HCT116 (cell line): ENCODE measurements around the gene TLCD2.

ENCODE experiments used
- CEBPB ChIP-seq: IDR thresholded peaks from 2 replicates; pipeline ENCODE4 v1.6.1; 2012; ENCODE audit warnings: low read depth
- CTCF ChIP-seq, 3 experiments: fragments of 200-600 bp in 1 of 3; sonication (generic) in 1 of 3; IDR thresholded peaks in 2 of 3; conservative IDR thresholded peaks in 1 of 3; 2 replicates each; pipeline ENCODE4 v1.5.1; 2012 to 2017; ENCODE audit warnings: low read depth in 2 of 3, low read length in 2 of 3, antibody characterized with exemption in 1 of 3, borderline replicate concordance in 1 of 3, control low read depth in 1 of 3, mild to moderate bottlenecking in 1 of 3, mixed read lengths in 1 of 3, mixed run types in 1 of 3, moderate library complexity in 1 of 3; ENCODE audit not compliant: insufficient read depth in 1 of 3
- EZH2 ChIP-seq: fragments of 200-600 bp; sonication (generic); IDR thresholded peaks from 2 replicates; pipeline ENCODE4 v1.6.1; 2017; ENCODE audit warnings: antibody characterized with exemption, mixed run types
- JUND ChIP-seq: IDR thresholded peaks from 2 replicates; pipeline ENCODE4 v1.6.1; 2012
- POLR2A ChIP-seq: IDR thresholded peaks from 2 replicates; pipeline ENCODE4 v1.7.0; 2011; ENCODE audit warnings: borderline replicate concordance; ENCODE audit not compliant: insufficient read depth, insufficient read length; ENCODE audit errors: extremely low read depth
- POLR2AphosphoS5 ChIP-seq: IDR thresholded peaks from 2 replicates; pipeline ENCODE4 v1.6.1; 2011; ENCODE audit warnings: mild to moderate bottlenecking, low read depth, low read length, moderate library complexity
- SP1 ChIP-seq: IDR thresholded peaks from 2 replicates; pipeline ENCODE4 v1.6.1; 2012; ENCODE audit warnings: low read depth
- YY1 ChIP-seq: IDR thresholded peaks from 2 replicates; pipeline ENCODE4 v1.6.1; 2011; ENCODE audit warnings: low read length, low read depth, moderate library complexity, mild to moderate bottlenecking; ENCODE audit not compliant: insufficient replicate concordance; ENCODE audit errors: extremely low read depth
- ZBTB33 ChIP-seq: IDR thresholded peaks from 2 replicates; pipeline ENCODE4 v1.6.1; 2011; ENCODE audit warnings: mild to moderate bottlenecking, low read length, moderate library complexity; ENCODE audit not compliant: insufficient replicate concordance; ENCODE audit errors: extremely low read depth
- ZNF274 ChIP-seq: fragments of 200-500 bp; sonication (Bioruptor generic); IDR thresholded peaks from 2 replicates; pipeline ENCODE4 v1.6.1; 2014; ENCODE audit warnings: mild to moderate bottlenecking, low read depth, low read length, inconsistent platforms
- TF ChIP-seq, protein P1 (sequence below): IDR thresholded peaks from 2 replicates; pipeline ENCODE4 v1.6.1; 2012; ENCODE audit warnings: low read depth
- TF ChIP-seq, protein P2 (sequence below): IDR thresholded peaks from 2 replicates; pipeline ENCODE4 v1.6.1; 2012

DNA sequence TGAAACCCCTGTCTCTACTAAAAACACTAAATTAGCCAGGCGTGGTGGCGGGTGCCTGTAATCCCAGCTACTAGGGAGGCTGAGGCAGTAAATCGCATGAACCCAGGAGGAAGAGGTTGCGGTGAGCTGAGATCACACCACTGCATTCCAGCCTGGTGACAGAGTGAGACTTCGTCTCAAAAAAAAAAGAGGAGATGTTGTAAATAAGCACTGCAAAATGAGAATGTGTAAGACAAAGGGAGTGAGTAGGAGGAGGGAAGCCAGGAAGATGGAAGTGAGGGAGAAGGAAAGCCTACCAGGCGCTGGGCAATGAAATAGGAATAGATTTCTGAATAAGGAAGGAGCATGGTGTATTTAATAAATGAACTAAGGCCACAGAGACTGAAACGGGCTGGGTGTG is 16.8 kb downstream of the TLCD2 start:
- TF ChIP-seq POLR2A, result no peak
- no peak for TF ChIP-seq EZH2
- no peak for TF ChIP-seq ZNF274
- no peak for TF ChIP-seq CTCF (IDR thresholded peaks at IDR 0.05 in 2 of 3, conservative IDR thresholded peaks at IDR 0.05 in 1 of 3; ENCODE audit: borderline replicate concordance in 1 of 3, insufficient read depth in 1 of 3, low read depth in 2 of 3, low read length in 2 of 3)
- TF ChIP-seq, protein P1, sequence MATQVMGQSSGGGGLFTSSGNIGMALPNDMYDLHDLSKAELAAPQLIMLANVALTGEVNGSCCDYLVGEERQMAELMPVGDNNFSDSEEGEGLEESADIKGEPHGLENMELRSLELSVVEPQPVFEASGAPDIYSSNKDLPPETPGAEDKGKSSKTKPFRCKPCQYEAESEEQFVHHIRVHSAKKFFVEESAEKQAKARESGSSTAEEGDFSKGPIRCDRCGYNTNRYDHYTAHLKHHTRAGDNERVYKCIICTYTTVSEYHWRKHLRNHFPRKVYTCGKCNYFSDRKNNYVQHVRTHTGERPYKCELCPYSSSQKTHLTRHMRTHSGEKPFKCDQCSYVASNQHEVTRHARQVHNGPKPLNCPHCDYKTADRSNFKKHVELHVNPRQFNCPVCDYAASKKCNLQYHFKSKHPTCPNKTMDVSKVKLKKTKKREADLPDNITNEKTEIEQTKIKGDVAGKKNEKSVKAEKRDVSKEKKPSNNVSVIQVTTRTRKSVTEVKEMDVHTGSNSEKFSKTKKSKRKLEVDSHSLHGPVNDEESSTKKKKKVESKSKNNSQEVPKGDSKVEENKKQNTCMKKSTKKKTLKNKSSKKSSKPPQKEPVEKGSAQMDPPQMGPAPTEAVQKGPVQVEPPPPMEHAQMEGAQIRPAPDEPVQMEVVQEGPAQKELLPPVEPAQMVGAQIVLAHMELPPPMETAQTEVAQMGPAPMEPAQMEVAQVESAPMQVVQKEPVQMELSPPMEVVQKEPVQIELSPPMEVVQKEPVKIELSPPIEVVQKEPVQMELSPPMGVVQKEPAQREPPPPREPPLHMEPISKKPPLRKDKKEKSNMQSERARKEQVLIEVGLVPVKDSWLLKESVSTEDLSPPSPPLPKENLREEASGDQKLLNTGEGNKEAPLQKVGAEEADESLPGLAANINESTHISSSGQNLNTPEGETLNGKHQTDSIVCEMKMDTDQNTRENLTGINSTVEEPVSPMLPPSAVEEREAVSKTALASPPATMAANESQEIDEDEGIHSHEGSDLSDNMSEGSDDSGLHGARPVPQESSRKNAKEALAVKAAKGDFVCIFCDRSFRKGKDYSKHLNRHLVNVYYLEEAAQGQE, result no peak
- no peak for TF ChIP-seq ZBTB33
- no peak for TF ChIP-seq POLR2AphosphoS5
- no peak for TF ChIP-seq CEBPB
- TF ChIP-seq YY1, result no peak
- no peak for TF ChIP-seq JUND
- no peak for TF ChIP-seq SP1
- TF ChIP-seq, protein P2, sequence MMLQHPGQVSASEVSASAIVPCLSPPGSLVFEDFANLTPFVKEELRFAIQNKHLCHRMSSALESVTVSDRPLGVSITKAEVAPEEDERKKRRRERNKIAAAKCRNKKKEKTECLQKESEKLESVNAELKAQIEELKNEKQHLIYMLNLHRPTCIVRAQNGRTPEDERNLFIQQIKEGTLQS, result no peak
